ENCODE results near the gene FBXO44.

- TF ChIP-seq CTCF (IDR thresholded peaks at IDR 0.05) (peak in 2 of 3 donors; percentile 44 to 56), POLR2A (IDR thresholded peaks at IDR 0.05) (no peak), POLR2AphosphoS5 (IDR thresholded peaks at IDR 0.05) (no peak)
Measured at GRCh38 chr1:11650331-11650991, 4.2 kb upstream of the FBXO44 start.

Measured in breast epithelium (tissue), 3 donors.